Adrenal gland (tissue), 12 donors: Measurements from ENCODE around the gene TOM1L1. TPM values are rescaled to one million over a fixed set of nuclear protein-coding genes. Genes with fewer than 3 reads are reported as not detected.

Experiments
- DNase-seq, 7 donors: peaks; one replicate each; pipeline ENCODE4 v3.0.0-alpha.2; 2019 to 2020
- H3K27ac ChIP-seq, 5 donors: fragments of 200-600 bp; sonication (generic) in 4 of 5; 1 replicate in 3 of 5; 2 replicates in 2 of 5; pipeline versions ENCODE4 v1.5.1 to v1.8.0; 2016 to 2020; ENCODE audit warnings: mild to moderate bottlenecking in 1 of 5
- H3K27me3 ChIP-seq: fragments of 200-600 bp; 2 replicates; pipeline ENCODE4 v1.8.0; 2021
- H3K36me3 ChIP-seq, 2 donors: fragments of 200-600 bp; replicated peaks in 1 of 2; 1 replicate in 1 of 2; 2 replicates in 1 of 2; pipeline versions ENCODE4 v1.5.1 to v1.8.0; 2018 to 2022
- H3K4me1 ChIP-seq, 2 donors: fragments of 200-600 bp; replicated peaks in 1 of 2; 1 replicate in 1 of 2; 2 replicates in 1 of 2; pipeline versions ENCODE4 v1.5.1 to v1.8.0; 2018 to 2021
- H3K4me3 ChIP-seq, 4 donors: fragments of 200-600 bp; sonication (generic) in 3 of 4; one replicate each; pipeline ENCODE4 v1.5.1; 2016 to 2018
- H3K9me3 ChIP-seq, 3 donors: fragments of 200-600 bp; sonication (generic) in 1 of 3; replicated peaks in 1 of 3; 1 replicate in 2 of 3; 2 replicates in 1 of 3; pipeline versions ENCODE4 v1.5.1 to v1.8.0; 2016 to 2021
- POLR2A ChIP-seq, 2 donors: fragments of 450-650 bp; IDR thresholded peaks; one replicate each; pipeline ENCODE4 v1.6.1; 2017; ENCODE audit warnings: antibody characterized with exemption in 2 of 2, mild to moderate bottlenecking in 2 of 2, moderate library complexity in 1 of 2
- WGBS, 4 donors: extraction: QIAGEN DNeasy Blood & Tissue Kit in 2 of 4; methylation state at CpG; one replicate each; pipeline versions ENCODE4 v1.1.5 to v1.1.7; 2013 to 2017; 5-methylcytosine and 5-hydroxymethylcytosine counted together
- intact Hi-C, 2 donors: fragments of 100-400 bp; cut with DNase I; formaldehyde crosslinking; loops; one replicate each; pipeline versions ENCODE4 v1.14.1 to v1.15.0; 2022 to 2023
- polyA plus RNA-seq, 3 donors: library from polyadenylated mRNA; stranded (reverse); fragments of 200-250 nt in 2 of 3; fragments of 350-450 nt in 1 of 3; fragmentation: Illumina TruSeq in 1 of 3; extraction: RNeasy Lipid Tissue Mini Kit (QIAGEN cat#74804) in 1 of 3; gene quantifications; one replicate each; pipeline ENCODE4 v1.2.3, GENCODE V29; 2013 to 2014
- total RNA-seq, 9 donors: library from RNA; depleted of rRNA in 4 of 9; stranded (reverse); fragments of >200 nt in 4 of 9; fragments of 120-200 nt in 1 of 9; fragmentation: NEBNext Ultra II Directional in 1 of 9; extraction: Animal tissue kit (Norgen Biotek cat#: 25700) in 1 of 9; gene quantifications; one replicate each; pipeline versions ENCODE4 v1.1.0 to v1.2.4, GENCODE V29; 2013 to 2023
- TF ChIP-seq, protein P1 (sequence below), 6 experiments: fragments of 450-650 bp in 4 of 6; fragments of 200-600 bp in 2 of 6; sonication (generic) in 1 of 6; IDR thresholded peaks; 1 replicate in 5 of 6; 2 replicates in 1 of 6; pipeline versions ENCODE4 v1.5.1 to v1.8.0; 2016 to 2021; ENCODE audit warnings: antibody characterized with exemption in 6 of 6, mild to moderate bottlenecking in 2 of 6, moderate library complexity in 1 of 6
- donor health status: healthy with polysubstance abuse.
- donor health status: Bipolar disorder and iron deficiency.
- donor health status: DM: yes; HTN: yes; CAD: no.
- donor health status: DM: no; HTN: no; CAD: no.
- donor health status: DM: no; HTN: no; CAD: no.
- donor health status: DM: yes; HTN: yes; CAD: no.

The TOM1L1 gene
- total and polyA plus RNA-seq, 12 donors = 8.1 to 44.0 (median 31.9) TPM

- no peak for TF ChIP-seq POLR2A (IDR thresholded peaks at IDR 0.05)
- TF ChIP-seq, protein P1, sequence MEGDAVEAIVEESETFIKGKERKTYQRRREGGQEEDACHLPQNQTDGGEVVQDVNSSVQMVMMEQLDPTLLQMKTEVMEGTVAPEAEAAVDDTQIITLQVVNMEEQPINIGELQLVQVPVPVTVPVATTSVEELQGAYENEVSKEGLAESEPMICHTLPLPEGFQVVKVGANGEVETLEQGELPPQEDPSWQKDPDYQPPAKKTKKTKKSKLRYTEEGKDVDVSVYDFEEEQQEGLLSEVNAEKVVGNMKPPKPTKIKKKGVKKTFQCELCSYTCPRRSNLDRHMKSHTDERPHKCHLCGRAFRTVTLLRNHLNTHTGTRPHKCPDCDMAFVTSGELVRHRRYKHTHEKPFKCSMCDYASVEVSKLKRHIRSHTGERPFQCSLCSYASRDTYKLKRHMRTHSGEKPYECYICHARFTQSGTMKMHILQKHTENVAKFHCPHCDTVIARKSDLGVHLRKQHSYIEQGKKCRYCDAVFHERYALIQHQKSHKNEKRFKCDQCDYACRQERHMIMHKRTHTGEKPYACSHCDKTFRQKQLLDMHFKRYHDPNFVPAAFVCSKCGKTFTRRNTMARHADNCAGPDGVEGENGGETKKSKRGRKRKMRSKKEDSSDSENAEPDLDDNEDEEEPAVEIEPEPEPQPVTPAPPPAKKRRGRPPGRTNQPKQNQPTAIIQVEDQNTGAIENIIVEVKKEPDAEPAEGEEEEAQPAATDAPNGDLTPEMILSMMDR (IDR thresholded peaks at IDR 0.05) = no peak
- H3K4me1 ChIP-seq = no peaks in the 10 kb centered on the region
- no peak overlapping the region for H3K27ac ChIP-seq
- no peak for DNase-seq
- H3K4me3 ChIP-seq = no peak overlapping the region
- no peaks in the 10 kb centered on the region for H3K36me3 ChIP-seq
- intact Hi-C loops = no loop called here
- 75 to 100% (median 88%) methylated on average over 1 of the region's 1 CpG for WGBS, 4 donors
- no peaks in the 10 kb centered on the region for H3K9me3 ChIP-seq
- H3K27me3 ChIP-seq = no peaks in the 10 kb centered on the region
Observed at GRCh38 chr17:54892360-54892759, 8.3 kb upstream of the TOM1L1 start.

GRCh38 chr17:54898576-54898975, 2.1 kb upstream of the TOM1L1 start:
- no peaks in the 10 kb centered on the region for H3K9me3 ChIP-seq
- TF ChIP-seq, protein P1 (IDR thresholded peaks at IDR 0.05) = no peak
- no peak for TF ChIP-seq POLR2A (IDR thresholded peaks at IDR 0.05)

GRCh38 chr17:54899201-54899600, 1.5 kb upstream of the TOM1L1 start:
- no peaks in the 10 kb centered on the region for H3K27me3 ChIP-seq
- DNase-seq = no peak
- no peaks in the 10 kb centered on the region for H3K36me3 ChIP-seq
- WGBS, 4 donors = 67 to 78% (median 75%) methylated on average over 3 of the region's 3 CpGs
- no peak for TF ChIP-seq POLR2A (IDR thresholded peaks at IDR 0.05)
- TF ChIP-seq, protein P1 (IDR thresholded peaks at IDR 0.05) = no peak
- H3K4me1 ChIP-seq = peaks cover 5 to 12% of the 10 kb centered on the region in 2 donors
- intact Hi-C loops = no loop called here
- no peak overlapping the region for H3K4me3 ChIP-seq
- H3K27ac ChIP-seq = no peak overlapping the region
- H3K9me3 ChIP-seq = no peaks in the 10 kb centered on the region

More at GRCh38 chr17:54898576-54898975, 2.1 kb upstream of the TOM1L1 start:
- no peaks in the 10 kb centered on the region for H3K27me3 ChIP-seq
- 53 to 72% (median 68%) methylated on average over 3 of the region's 3 CpGs for WGBS, 4 donors
- no peak for DNase-seq
- H3K36me3 ChIP-seq = no peaks in the 10 kb centered on the region
- no peak overlapping the region for H3K27ac ChIP-seq
- H3K4me3 ChIP-seq = no peak overlapping the region
- H3K4me1 ChIP-seq = peaks cover 5 to 12% of the 10 kb centered on the region in 2 donors
- intact Hi-C loops = no loop called here

- intact Hi-C loops = no loop called here
- no peak for DNase-seq
- Histone ChIP-seq H3K4me1 (peaks cover 5 to 12% of the 10 kb centered on the region in 2 donors), H3K9me3 (no peaks in the 10 kb centered on the region), H3K27ac (no peak overlapping the region), H3K27me3 (no peaks in the 10 kb centered on the region), H3K4me3 (peak overlapping the region in 2 of 4 donors; percentile 38 to 63), H3K36me3 (no peaks in the 10 kb centered on the region)
- TF ChIP-seq POLR2A (IDR thresholded peaks at IDR 0.05) = no peak
- TF ChIP-seq, protein P1 (IDR thresholded peaks at IDR 0.05) = no peak
- 21 to 24% (median 22%) methylated on average over 18 of the region's 18 CpGs for WGBS, 4 donors
Observed at GRCh38 chr17:54899721-54900456, 763 bp upstream of the TOM1L1 start.
